Fibroblast of lung (primary cell): ENCODE measurements around the gene GRAMD1A. TPM values are rescaled to one million over a fixed set of nuclear protein-coding genes. Genes with fewer than 3 reads are reported as not detected.

Experiments used
- DNase-seq, 2 donors: peaks; one replicate each; pipeline versions ENCODE4 v3.0.0 to v3.0.0-alpha.2; 2010; ENCODE audit warnings: low read depth in 2 of 2
- H2AFZ ChIP-seq: 2 replicates; pipeline ENCODE4 v1.5.1; 2012; ENCODE audit warnings: low read length, control low read depth, inconsistent platforms
- H3K27ac ChIP-seq: 2 replicates; pipeline ENCODE4 v1.5.1; 2011; ENCODE audit warnings: low read length, control low read depth; ENCODE audit not compliant: insufficient read depth
- H3K27me3 ChIP-seq: 2 replicates; pipeline ENCODE4 v1.5.1; 2011; ENCODE audit warnings: mild to moderate bottlenecking, low read length; ENCODE audit not compliant: control insufficient read depth, insufficient read depth
- H3K36me3 ChIP-seq: 2 replicates; pipeline ENCODE4 v1.5.1; 2011; ENCODE audit warnings: low read length; ENCODE audit not compliant: control insufficient read depth, insufficient read depth
- H3K4me1 ChIP-seq: 2 replicates; pipeline ENCODE4 v1.5.1; 2011; ENCODE audit warnings: low read length; ENCODE audit not compliant: control insufficient read depth, insufficient read depth; ENCODE audit errors: extremely low read depth
- H3K4me2 ChIP-seq: 2 replicates; pipeline ENCODE4 v1.5.1; 2011; ENCODE audit warnings: low read length, control low read depth; ENCODE audit not compliant: insufficient read depth; ENCODE audit errors: extremely low read depth
- H3K4me3 ChIP-seq, 4 experiments: fragments of 200-600 bp in 1 of 4; sonication (generic) in 1 of 4; replicated peaks in 1 of 4; 2 replicates each; pipeline ENCODE4 v1.5.1; 2011 to 2016; ENCODE audit warnings: low read length in 4 of 4, low read depth in 3 of 4, mild to moderate bottlenecking in 3 of 4, control low read depth in 2 of 4, inconsistent platforms in 1 of 4, mixed read lengths in 1 of 4; ENCODE audit not compliant: insufficient read depth in 1 of 4; ENCODE audit errors: control extremely low read depth in 1 of 4
- H3K79me2 ChIP-seq: 2 replicates; pipeline ENCODE4 v1.5.1; 2012; ENCODE audit warnings: mild to moderate bottlenecking, low read length, inconsistent platforms; ENCODE audit not compliant: control insufficient read depth, insufficient read depth
- H3K9ac ChIP-seq: 2 replicates; pipeline ENCODE4 v1.5.1; 2011; ENCODE audit warnings: mild to moderate bottlenecking, low read length, control low read depth; ENCODE audit not compliant: insufficient read depth
- H3K9me3 ChIP-seq: 2 replicates; pipeline ENCODE4 v1.5.1; 2012; ENCODE audit warnings: low read depth, low read length; ENCODE audit not compliant: control insufficient read depth, insufficient read depth
- H4K20me1 ChIP-seq: 2 replicates; pipeline ENCODE4 v1.5.1; 2011; ENCODE audit warnings: low read length; ENCODE audit not compliant: control insufficient read depth, insufficient read depth; ENCODE audit errors: extremely low read depth
- EZH2 ChIP-seq: IDR thresholded peaks from 2 replicates; pipeline ENCODE4 v1.5.1; 2012; ENCODE audit warnings: low read length, control low read depth, mild to moderate bottlenecking; ENCODE audit errors: missing control alignments
- polyA plus RNA-seq, 2 donors: library from polyadenylated mRNA; depleted of rRNA in 1 of 2; stranded (reverse) in 1 of 2; unstranded in 1 of 2; fragments of >200 nt; gene quantifications; 2 replicates each; pipeline ENCODE4 v1.2.1, GENCODE V29; 2011 to 2012; ENCODE audit warnings: missing spikeins in 1 of 2
- total RNA-seq: library from RNA; depleted of rRNA; stranded (reverse); fragments of >200 nt; gene quantifications from 2 replicates; pipeline ENCODE4 v1.2.1, GENCODE V29; 2014
- TF ChIP-seq, protein P1 (sequence below), 2 donors: IDR thresholded peaks in 1 of 2; conservative IDR thresholded peaks in 1 of 2; 1 replicate in 1 of 2; 2 replicates in 1 of 2; pipeline ENCODE4 v1.5.1; 2011 to 2012; ENCODE audit warnings: low read length in 2 of 2, control low read depth in 1 of 2, inconsistent platforms in 1 of 2, low read depth in 1 of 2, mild to moderate bottlenecking in 1 of 2

The GRAMD1A gene
- total and polyA plus RNA-seq, 2 donors (not counting 1 experiment from before 2014, with no cell fraction given): 21.4 to 24.4 TPM

DNA sequence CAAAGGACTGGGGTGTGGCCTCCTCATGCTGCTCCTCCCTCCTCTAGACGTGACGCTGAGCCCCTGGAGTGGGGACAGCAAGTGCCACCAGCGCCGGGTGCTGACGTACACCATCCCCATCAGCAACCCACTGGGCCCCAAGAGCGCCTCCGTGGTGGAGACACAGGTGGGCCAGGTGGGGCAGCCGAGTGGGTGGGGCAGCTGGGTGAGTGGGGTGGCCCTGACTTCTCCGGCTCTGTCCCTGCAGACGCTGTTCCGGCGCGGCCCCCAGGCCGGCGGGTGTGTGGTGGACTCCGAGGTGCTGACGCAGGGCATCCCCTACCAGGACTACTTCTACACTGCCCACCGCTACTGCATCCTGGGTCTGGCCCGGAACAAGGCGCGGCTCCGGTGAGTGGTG, 19.0 kb downstream of the GRAMD1A start:
- no peak overlapping the region for H2AFZ ChIP-seq
- TF ChIP-seq, protein P1, sequence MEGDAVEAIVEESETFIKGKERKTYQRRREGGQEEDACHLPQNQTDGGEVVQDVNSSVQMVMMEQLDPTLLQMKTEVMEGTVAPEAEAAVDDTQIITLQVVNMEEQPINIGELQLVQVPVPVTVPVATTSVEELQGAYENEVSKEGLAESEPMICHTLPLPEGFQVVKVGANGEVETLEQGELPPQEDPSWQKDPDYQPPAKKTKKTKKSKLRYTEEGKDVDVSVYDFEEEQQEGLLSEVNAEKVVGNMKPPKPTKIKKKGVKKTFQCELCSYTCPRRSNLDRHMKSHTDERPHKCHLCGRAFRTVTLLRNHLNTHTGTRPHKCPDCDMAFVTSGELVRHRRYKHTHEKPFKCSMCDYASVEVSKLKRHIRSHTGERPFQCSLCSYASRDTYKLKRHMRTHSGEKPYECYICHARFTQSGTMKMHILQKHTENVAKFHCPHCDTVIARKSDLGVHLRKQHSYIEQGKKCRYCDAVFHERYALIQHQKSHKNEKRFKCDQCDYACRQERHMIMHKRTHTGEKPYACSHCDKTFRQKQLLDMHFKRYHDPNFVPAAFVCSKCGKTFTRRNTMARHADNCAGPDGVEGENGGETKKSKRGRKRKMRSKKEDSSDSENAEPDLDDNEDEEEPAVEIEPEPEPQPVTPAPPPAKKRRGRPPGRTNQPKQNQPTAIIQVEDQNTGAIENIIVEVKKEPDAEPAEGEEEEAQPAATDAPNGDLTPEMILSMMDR (conservative IDR thresholded peaks at IDR 0.05 in 1 of 2, IDR thresholded peaks at IDR 0.05 in 1 of 2; ENCODE audit: low read depth in 1 of 2, low read length in 2 of 2): no peak
- TF ChIP-seq EZH2: no peak
- DNase-seq: no peak
- no peaks in the 10 kb centered on the region for H3K9me3 ChIP-seq
- H3K4me2 ChIP-seq: no peak overlapping the region
- peaks cover 3% of the 10 kb centered on the region for H3K4me1 ChIP-seq
- no peak overlapping the region for H3K9ac ChIP-seq
- H3K36me3 ChIP-seq: peaks cover 24% of the 10 kb centered on the region
- H3K4me3 ChIP-seq: no peak overlapping the region
- no peaks in the 10 kb centered on the region for H3K27me3 ChIP-seq
- H3K27ac ChIP-seq: no peak overlapping the region
- H3K79me2 ChIP-seq: no peaks in the 10 kb centered on the region
- no peaks in the 10 kb centered on the region for H4K20me1 ChIP-seq

DNA sequence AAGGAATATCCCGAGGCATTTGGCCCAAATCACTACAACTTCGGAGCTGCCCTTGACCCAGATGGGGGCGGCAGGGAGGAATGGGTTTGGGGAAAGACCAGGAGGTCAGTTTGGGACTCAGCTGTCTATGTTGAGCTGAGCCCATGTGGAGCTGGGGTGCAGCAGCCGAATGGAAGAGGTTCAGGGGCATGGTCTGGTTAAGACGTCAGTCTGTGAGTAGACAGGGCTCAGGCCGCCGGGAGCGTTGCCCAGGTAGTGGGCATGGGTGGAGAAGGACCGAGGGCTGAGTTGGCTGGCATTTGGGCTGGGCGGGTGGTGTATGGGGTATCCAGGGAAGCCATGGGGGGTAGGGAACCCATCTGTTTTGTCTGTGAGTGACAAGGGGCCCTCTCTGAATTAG, 20.9 kb downstream of the GRAMD1A start:
- DNase-seq: no peak
- Histone ChIP-seq H3K9ac (no peak overlapping the region), H3K4me1 (no peaks in the 10 kb centered on the region), H3K27ac (no peak overlapping the region), H3K4me3 (no peak overlapping the region), H3K79me2 (no peaks in the 10 kb centered on the region), H3K27me3 (no peaks in the 10 kb centered on the region), H4K20me1 (no peaks in the 10 kb centered on the region), H2AFZ (no peak overlapping the region), H3K9me3 (no peaks in the 10 kb centered on the region), H3K36me3 (peaks cover 23% of the 10 kb centered on the region), H3K4me2 (no peak overlapping the region)
- no peak for TF ChIP-seq EZH2
- TF ChIP-seq, protein P1 (conservative IDR thresholded peaks at IDR 0.05 in 1 of 2, IDR thresholded peaks at IDR 0.05 in 1 of 2; ENCODE audit: low read depth in 1 of 2, low read length in 2 of 2): no peak

DNA sequence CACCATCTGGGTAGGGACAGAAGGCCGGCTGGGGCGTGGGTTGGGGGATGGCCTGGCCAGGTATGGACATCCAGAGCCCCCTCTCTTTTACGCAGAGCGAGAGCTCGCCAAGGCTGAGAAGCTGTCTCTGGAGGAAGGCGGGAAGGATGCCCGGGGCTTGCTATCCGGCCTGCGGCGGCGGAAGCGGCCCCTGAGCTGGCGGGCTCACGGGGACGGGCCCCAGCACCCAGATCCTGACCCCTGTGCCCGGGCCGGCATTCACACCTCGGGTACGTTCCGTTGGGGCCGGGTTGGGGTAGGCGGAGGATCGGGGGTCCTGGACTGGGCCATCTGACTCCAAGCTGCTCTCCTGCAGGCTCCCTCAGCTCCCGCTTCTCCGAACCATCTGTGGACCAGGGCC, 21.5 kb downstream of the GRAMD1A start:
- DNase-seq: no peak
- Histone ChIP-seq H3K4me2 (no peak overlapping the region), H2AFZ (no peak overlapping the region), H3K4me1 (no peaks in the 10 kb centered on the region), H3K27me3 (no peaks in the 10 kb centered on the region), H3K4me3 (no peak overlapping the region), H3K9ac (no peak overlapping the region), H3K9me3 (no peaks in the 10 kb centered on the region), H3K27ac (no peak overlapping the region), H3K79me2 (no peaks in the 10 kb centered on the region), H3K36me3 (peaks cover 26% of the 10 kb centered on the region), H4K20me1 (no peaks in the 10 kb centered on the region)
- TF ChIP-seq, protein P1 (conservative IDR thresholded peaks at IDR 0.05 in 1 of 2, IDR thresholded peaks at IDR 0.05 in 1 of 2; ENCODE audit: low read depth in 1 of 2, low read length in 2 of 2): no peak
- TF ChIP-seq EZH2: no peak
